Measurements from ENCODE around the gene ING1.
"Not testable (repeated sequence)": the region's sequence is repeated elsewhere in the genome, so short reads cannot be mapped to it uniquely, and the experiment has no call there.

Gene ING1

GRCh38 chr13:110690516-110690915 lies 23.0 kb upstream of the ING1 start:
- Histone ChIP-seq H3K4me2 (ENCODE audit: low read length) (no peak overlapping the region), H3F3A (ENCODE audit: insufficient read depth, low read length) (no peaks in the 10 kb centered on the region), H3K36me3 (ENCODE audit: insufficient read depth, low read length) (peaks cover 61% of the 10 kb centered on the region), H3K9me3 (ENCODE audit: low read length) (no peaks in the 10 kb centered on the region), H3K4me3 (ENCODE audit: low read depth, low read length, poor library complexity, severe bottlenecking) (no peak overlapping the region), H3K9ac (ENCODE audit: low read length) (no peak overlapping the region), H3K79me2 (ENCODE audit: insufficient read depth, low read length) (no peaks in the 10 kb centered on the region), H3K27ac (ENCODE audit: low read depth, low read length, poor library complexity, severe bottlenecking) (no peak overlapping the region), H4K20me1 (ENCODE audit: insufficient read depth, low read length) (no peaks in the 10 kb centered on the region), H3K27me3 (ENCODE audit: insufficient read depth, low read length) (no peaks in the 10 kb centered on the region), H3K9me2 (ENCODE audit: low read depth, low read length) (no peaks in the 10 kb centered on the region), H3K4me1 (ENCODE audit: insufficient read depth, low read length, severe bottlenecking) (no peaks in the 10 kb centered on the region), H2AFZ (ENCODE audit: low read length) (no peak overlapping the region)
- TF ChIP-seq EZH2 (IDR thresholded peaks at IDR 0.05; ENCODE audit: borderline replicate concordance, low read length) (no peak), CTCF (IDR thresholded peaks at IDR 0.05; ENCODE audit: low read length) (no peak)

- not testable (repeated sequence) for H3K79me2 ChIP-seq (ENCODE audit: insufficient read depth, low read length); H3K27ac ChIP-seq (ENCODE audit: low read depth, low read length, poor library complexity, severe bottlenecking); H2AFZ ChIP-seq (ENCODE audit: low read length); H3K4me2 ChIP-seq (ENCODE audit: low read length); H3K9me2 ChIP-seq (ENCODE audit: low read depth, low read length); H3K27me3 ChIP-seq (ENCODE audit: insufficient read depth, low read length); H3K9ac ChIP-seq (ENCODE audit: low read length); H3K9me3 ChIP-seq (ENCODE audit: low read length); H3F3A ChIP-seq (ENCODE audit: insufficient read depth, low read length); H4K20me1 ChIP-seq (ENCODE audit: insufficient read depth, low read length); H3K4me3 ChIP-seq (ENCODE audit: low read depth, low read length, poor library complexity, severe bottlenecking)
- peaks cover 70% of the 10 kb centered on the region for H3K36me3 ChIP-seq (ENCODE audit: insufficient read depth, low read length)
- peaks cover 14% of the 10 kb centered on the region for H3K4me1 ChIP-seq (ENCODE audit: insufficient read depth, low read length, severe bottlenecking)
These were observed 17.7 kb upstream of the ING1 start for GRCh38 chr13:110695774-110696173.

GRCh38 chr13:110696776-110697175 lies 16.7 kb upstream of the ING1 start:
- TF ChIP-seq CTCF (IDR thresholded peaks at IDR 0.05; ENCODE audit: low read length) (no peak), EZH2 (IDR thresholded peaks at IDR 0.05; ENCODE audit: borderline replicate concordance, low read length) (no peak)
- Histone ChIP-seq H3K9me3 (ENCODE audit: low read length) (no peaks in the 10 kb centered on the region), H3K9me2 (ENCODE audit: low read depth, low read length) (no peaks in the 10 kb centered on the region), H3K4me2 (ENCODE audit: low read length) (no peak overlapping the region), H3F3A (ENCODE audit: insufficient read depth, low read length) (no peaks in the 10 kb centered on the region), H4K20me1 (ENCODE audit: insufficient read depth, low read length) (no peaks in the 10 kb centered on the region), H3K4me1 (ENCODE audit: insufficient read depth, low read length, severe bottlenecking) (peaks cover 14% of the 10 kb centered on the region), H3K27me3 (ENCODE audit: insufficient read depth, low read length) (no peaks in the 10 kb centered on the region), H3K9ac (ENCODE audit: low read length) (no peak overlapping the region), H3K79me2 (ENCODE audit: insufficient read depth, low read length) (no peaks in the 10 kb centered on the region), H3K36me3 (ENCODE audit: insufficient read depth, low read length) (peaks cover 75% of the 10 kb centered on the region), H3K4me3 (ENCODE audit: low read depth, low read length, poor library complexity, severe bottlenecking) (no peak overlapping the region), H2AFZ (ENCODE audit: low read length) (no peak overlapping the region), H3K27ac (ENCODE audit: low read depth, low read length, poor library complexity, severe bottlenecking) (no peak overlapping the region)

GRCh38 chr13:110697842-110698241 lies 15.7 kb upstream of the ING1 start:
- Histone ChIP-seq H3K36me3 (ENCODE audit: insufficient read depth, low read length) (peaks cover 86% of the 10 kb centered on the region), H3K9me3 (ENCODE audit: low read length) (no peaks in the 10 kb centered on the region), H3K27me3 (ENCODE audit: insufficient read depth, low read length) (no peaks in the 10 kb centered on the region), H3F3A (ENCODE audit: insufficient read depth, low read length) (no peaks in the 10 kb centered on the region), H3K79me2 (ENCODE audit: insufficient read depth, low read length) (no peaks in the 10 kb centered on the region), H3K4me1 (ENCODE audit: insufficient read depth, low read length, severe bottlenecking) (peaks cover 15% of the 10 kb centered on the region), H3K4me2 (ENCODE audit: low read length) (no peak overlapping the region), H3K9ac (ENCODE audit: low read length) (no peak overlapping the region), H2AFZ (ENCODE audit: low read length) (no peak overlapping the region), H4K20me1 (ENCODE audit: insufficient read depth, low read length) (no peaks in the 10 kb centered on the region), H3K4me3 (ENCODE audit: low read depth, low read length, poor library complexity, severe bottlenecking) (no peak overlapping the region), H3K27ac (ENCODE audit: low read depth, low read length, poor library complexity, severe bottlenecking) (no peak overlapping the region), H3K9me2 (ENCODE audit: low read depth, low read length) (no peaks in the 10 kb centered on the region)
- TF ChIP-seq CTCF (IDR thresholded peaks at IDR 0.05; ENCODE audit: low read length) (no peak), EZH2 (IDR thresholded peaks at IDR 0.05; ENCODE audit: borderline replicate concordance, low read length) (no peak)

Measured in OCI-LY1 (cell line).